ENCODE results near the gene ZFPM1. TPM values are rescaled to one million over a fixed set of nuclear protein-coding genes. Genes with fewer than 3 reads are reported as not detected.
A peak's percentile ranks its signal among the peaks of the same experiment; 100 is the strongest.

Gene ZFPM1
- total and polyA plus RNA-seq, 12 donors: 0.37 to 23.8 (median 3.5) TPM

GRCh38 chr16:88531931-88532433, 78.9 kb downstream of the ZFPM1 start:
- Histone ChIP-seq H3K27me3 (no peaks in the 10 kb centered on the region), H3K36me3 (replicated peaks in 1 of 2) (no peaks in the 10 kb centered on the region), H3K9me3 (replicated peaks in 1 of 3) (no peaks in the 10 kb centered on the region), H3K27ac (no peak overlapping the region), H3K4me3 (no peak overlapping the region), H3K4me1 (replicated peaks in 1 of 2) (peaks cover 6 to 28% of the 10 kb centered on the region in 2 donors)
- no peak for DNase-seq
- WGBS, 4 donors: 86 to 92% (median 88%) methylated on average over 16 to 34 of the region's 34 CpGs
- no peak for TF ChIP-seq CTCF (IDR thresholded peaks at IDR 0.05)
- TF ChIP-seq POLR2A (IDR thresholded peaks at IDR 0.05): no peak
- intact Hi-C loops (cut with DNase I): no loop called here

GRCh38 chr16:88532434-88533241, 79.6 kb downstream of the ZFPM1 start:
- peak overlapping the region in 1 of 4 donors; percentile 94 for H3K4me3 ChIP-seq
- TF ChIP-seq CTCF (IDR thresholded peaks at IDR 0.05) (no peak), POLR2A (IDR thresholded peaks at IDR 0.05) (no peak)
- peaks cover 6 to 22% of the 10 kb centered on the region in 2 donors for H3K4me1 ChIP-seq (replicated peaks in 1 of 2)
- intact Hi-C loops (cut with DNase I): no loop called here
- no peak for DNase-seq
- H3K27me3 ChIP-seq: no peaks in the 10 kb centered on the region
- H3K27ac ChIP-seq: peak overlapping the region in 2 of 5 donors; percentile 17 to 96
- no peaks in the 10 kb centered on the region for H3K36me3 ChIP-seq (replicated peaks in 1 of 2)
- no peaks in the 10 kb centered on the region for H3K9me3 ChIP-seq (replicated peaks in 1 of 3)
- 63 to 76% (median 66%) methylated on average over 3 to 37 of the region's 37 CpGs for WGBS, 4 donors

GRCh38 chr16:88533381-88533917, 80.4 kb downstream of the ZFPM1 start:
- no peak for DNase-seq
- Histone ChIP-seq H3K9me3 (replicated peaks in 1 of 3) (no peaks in the 10 kb centered on the region), H3K4me1 (replicated peaks in 1 of 2) (peaks cover 6 to 21% of the 10 kb centered on the region in 2 donors), H3K4me3 (peak overlapping the region in 1 of 4 donors; percentile 94), H3K36me3 (replicated peaks in 1 of 2) (no peaks in the 10 kb centered on the region), H3K27me3 (no peaks in the 10 kb centered on the region), H3K27ac (peak overlapping the region in 1 of 5 donors; percentile 96)
- intact Hi-C loops (cut with DNase I): no loop called here
- WGBS, 4 donors: 16 to 21% methylated on average over 73 to 79 of the region's 79 CpGs; no CpG with 5 or more reads in 2 of the 4 donors
- TF ChIP-seq POLR2A (IDR thresholded peaks at IDR 0.05) (no peak), CTCF (IDR thresholded peaks at IDR 0.05) (no peak)

- intact Hi-C loops (cut with DNase I): no loop called here
- peak in 6 of 7 donors; percentile 62 to 83 (median 68) for DNase-seq
- no peaks in the 10 kb centered on the region for H3K9me3 ChIP-seq (replicated peaks in 1 of 3)
- TF ChIP-seq POLR2A (IDR thresholded peaks at IDR 0.05): peak; percentile 26 to 31
- no peak for TF ChIP-seq CTCF (IDR thresholded peaks at IDR 0.05)
- peaks cover 6 to 21% of the 10 kb centered on the region in 2 donors for H3K4me1 ChIP-seq (replicated peaks in 1 of 2)
- H3K27me3 ChIP-seq: no peaks in the 10 kb centered on the region
- WGBS, 4 donors: 5 to 10% methylated on average over 71 to 114 of the region's 114 CpGs; no CpG with 5 or more reads in 2 of the 4 donors
- H3K4me3 ChIP-seq: peak overlapping the region in 1 of 4 donors; percentile 94
- no peaks in the 10 kb centered on the region for H3K36me3 ChIP-seq (replicated peaks in 1 of 2)
- peak overlapping the region in 2 of 5 donors; percentile 66 to 96 for H3K27ac ChIP-seq
These were observed 81.0 kb downstream of the ZFPM1 start for GRCh38 chr16:88533932-88534637.
